Tibial nerve (tissue), 4 donors: ENCODE data around the gene PCBD1.

Experiments used
- CTCF ChIP-seq, 5 experiments: fragments of 200-600 bp in 3 of 5; fragments of 450-650 bp in 2 of 5; sonication (generic) in 3 of 5; IDR thresholded peaks; one replicate each; pipeline ENCODE4 v1.5.1; 2016 to 2019; ENCODE audit warnings: antibody characterized with exemption in 5 of 5, mild to moderate bottlenecking in 3 of 5, moderate library complexity in 2 of 5
- EP300 ChIP-seq, 2 donors: sonication (generic); formaldehyde crosslinking; IDR thresholded peaks; one replicate each; pipeline ENCODE4 v1.6.1; 2017; ENCODE audit warnings: antibody characterized with exemption in 2 of 2, mild to moderate bottlenecking in 1 of 2

- peak; percentile 83 to 89 (median 84) for TF ChIP-seq CTCF (IDR thresholded peaks at IDR 0.05)
- TF ChIP-seq EP300 (IDR thresholded peaks at IDR 0.05) = no peak
These were observed 8.3 kb downstream of the PCBD1 start for GRCh38 chr10:70880077-70880534.
